Measurements from ENCODE around the gene FLNB.
"Not testable (repeated sequence)": the region's sequence is repeated elsewhere in the genome, so short reads cannot be mapped to it uniquely, and the experiment has no call there.

Gene FLNB

DNA sequence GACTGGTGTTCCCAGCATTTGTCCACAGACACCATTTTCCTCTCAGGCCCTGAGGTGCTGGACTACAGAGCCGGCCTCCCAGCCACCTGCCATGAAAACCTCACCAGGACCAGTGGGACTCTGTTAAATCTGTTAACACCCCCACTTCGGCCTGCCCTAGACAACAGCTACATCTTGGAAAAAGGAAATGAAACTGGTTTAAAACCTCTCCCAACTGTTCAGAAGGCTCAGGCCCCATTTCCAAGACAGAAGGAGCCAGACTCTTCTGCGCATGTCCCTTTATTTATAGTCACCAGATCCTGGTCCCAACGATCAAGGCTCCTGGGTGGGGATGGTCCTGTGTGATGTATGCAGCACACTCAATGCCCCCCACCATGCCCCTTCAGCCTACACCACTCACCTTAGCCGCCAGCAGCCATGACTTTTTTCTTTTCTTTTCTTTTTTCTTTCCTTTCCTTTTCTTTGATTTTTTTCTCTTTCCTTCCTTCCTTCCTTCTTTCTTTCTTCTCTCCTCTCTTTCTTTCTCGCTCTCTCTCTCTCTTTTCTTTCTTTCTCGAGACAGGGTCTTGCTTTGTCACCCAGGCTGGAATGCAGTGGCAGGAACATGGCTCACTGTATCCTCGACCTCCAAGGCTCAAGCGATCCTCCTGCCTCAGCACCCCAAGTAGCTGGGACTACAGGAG lies 25.5 kb upstream of the FLNB start:
- no peak for DNase-seq

DNA sequence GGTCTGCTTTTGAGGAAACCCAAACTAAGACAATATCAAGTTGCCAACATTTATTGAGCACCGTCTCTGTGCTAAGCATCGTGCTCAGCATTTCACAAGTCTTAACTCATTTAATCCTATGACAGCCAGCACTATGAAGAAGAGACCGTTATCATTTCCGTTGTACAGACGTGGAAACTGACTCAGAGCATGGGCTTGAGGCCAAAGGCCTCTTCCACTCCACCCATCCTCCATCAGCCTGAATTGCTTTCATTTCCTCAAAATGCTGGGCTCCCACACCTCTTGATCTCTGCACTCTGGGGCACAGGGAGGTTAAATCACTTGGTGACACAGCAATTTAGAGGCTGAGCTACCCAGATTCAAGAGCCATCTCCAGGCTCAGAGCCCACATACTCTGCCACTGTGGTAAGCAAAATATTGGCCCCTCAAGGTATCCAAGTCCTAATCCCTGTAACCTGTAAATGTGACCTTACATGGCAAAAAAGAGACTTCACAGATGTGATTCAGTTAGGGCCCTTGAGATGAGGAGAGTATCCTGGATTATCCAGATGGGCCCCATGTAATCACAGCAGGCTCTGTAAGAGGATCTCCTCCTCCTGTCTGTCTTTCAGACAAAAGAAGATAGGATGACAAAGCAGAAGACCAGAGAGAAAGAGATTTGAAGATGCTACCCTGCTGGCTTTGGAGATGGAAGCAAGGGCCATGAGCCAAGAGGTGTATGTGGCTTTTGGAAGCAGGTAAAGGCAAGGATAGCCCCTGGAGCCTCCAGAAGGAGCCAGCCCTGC lies 24.3 kb upstream of the FLNB start:
- peak; percentile 11 to 19 for DNase-seq

DNA sequence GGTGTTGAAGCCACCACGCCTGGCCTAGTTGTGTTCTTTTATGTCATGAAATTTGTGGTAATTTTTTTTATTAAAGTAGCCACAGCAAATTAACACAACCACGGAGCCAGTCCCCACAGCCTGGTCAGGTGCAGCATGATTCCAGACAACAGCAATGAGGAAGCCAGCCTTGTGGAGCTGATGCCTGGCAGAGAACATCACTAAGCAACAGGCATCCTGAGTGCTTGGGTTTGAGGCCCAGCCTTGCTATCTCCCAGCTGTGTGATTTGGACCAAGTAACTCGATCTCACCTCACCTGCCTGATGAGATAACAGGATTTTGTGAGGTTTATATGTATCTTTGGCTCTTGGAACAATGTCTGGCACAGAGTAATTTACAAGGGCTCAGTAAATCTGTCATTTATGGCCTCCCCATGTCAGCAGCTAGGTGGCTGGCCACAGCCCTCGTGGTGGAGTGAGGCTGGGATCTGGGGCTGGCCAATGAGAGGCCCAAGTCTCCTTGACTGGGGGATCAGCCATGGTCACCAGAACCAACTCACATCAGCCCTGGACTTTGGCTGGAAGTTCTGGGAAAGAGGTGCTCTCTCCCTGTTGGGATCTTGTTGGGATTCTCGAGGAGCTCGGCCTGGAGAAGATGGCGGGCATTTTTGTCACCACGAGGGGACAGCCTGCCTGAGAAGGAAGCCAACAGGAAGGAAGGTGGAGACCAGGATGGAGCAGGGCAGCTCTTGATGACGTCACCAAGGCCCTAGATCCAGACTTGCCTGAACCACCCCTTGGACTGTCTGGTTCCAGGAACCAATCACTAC lies 22.8 kb upstream of the FLNB start:
- no peak for DNase-seq

DNA sequence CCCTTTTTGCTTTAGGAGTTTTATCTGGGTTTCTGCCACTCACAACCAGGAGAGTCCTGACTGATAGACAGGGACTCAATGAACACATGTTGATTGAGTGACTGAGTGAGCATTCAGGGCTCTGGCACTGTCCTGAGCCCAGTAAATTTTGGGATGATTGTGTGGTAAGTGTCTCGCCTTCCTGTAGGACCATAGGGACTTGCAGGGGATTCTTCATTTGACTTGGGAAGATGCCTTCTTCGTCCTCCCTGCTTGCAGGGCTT lies 22.3 kb upstream of the FLNB start:
- no peak for DNase-seq

DNA sequence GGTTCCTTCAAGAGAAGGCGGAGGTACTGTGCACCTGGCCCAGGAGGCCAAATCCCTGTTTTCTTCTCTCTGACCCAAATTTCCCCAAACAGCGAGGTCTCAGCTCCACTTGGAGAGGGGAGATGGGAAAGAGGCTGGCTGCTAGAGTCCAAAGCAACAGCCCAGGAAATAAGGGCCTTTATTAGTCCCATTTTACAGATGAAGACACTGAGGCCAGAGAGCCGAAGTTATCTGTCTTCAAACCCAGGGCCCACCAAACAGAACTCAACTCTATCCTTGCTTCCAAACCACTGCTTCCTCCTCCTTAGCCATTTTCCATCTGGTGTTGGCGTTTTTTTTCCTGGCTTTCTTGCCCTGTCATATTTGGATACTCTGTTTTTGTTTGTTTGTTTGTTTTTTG lies 22.0 kb upstream of the FLNB start:
- no peak for DNase-seq

DNA sequence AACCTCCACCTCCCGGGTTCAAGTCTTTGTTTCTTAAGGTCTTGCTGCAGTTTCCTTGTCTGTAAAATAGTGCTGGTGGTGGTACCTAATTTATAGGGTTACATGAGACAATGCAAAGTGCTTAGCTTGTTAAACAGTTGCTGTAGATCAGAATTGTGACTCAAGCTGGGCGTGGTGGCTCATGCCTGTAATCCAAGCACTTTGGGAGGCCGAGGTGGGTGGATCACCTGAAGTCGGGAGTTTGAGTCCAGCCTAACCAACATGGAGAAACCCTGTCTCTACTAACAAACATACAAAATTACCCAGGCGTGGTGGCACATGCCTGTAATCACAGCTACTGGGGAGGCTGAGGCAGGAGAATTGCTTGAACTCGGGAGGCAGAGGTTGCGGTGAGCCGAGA lies 19.0 kb upstream of the FLNB start:
- DNase-seq: not testable (repeated sequence)

DNA sequence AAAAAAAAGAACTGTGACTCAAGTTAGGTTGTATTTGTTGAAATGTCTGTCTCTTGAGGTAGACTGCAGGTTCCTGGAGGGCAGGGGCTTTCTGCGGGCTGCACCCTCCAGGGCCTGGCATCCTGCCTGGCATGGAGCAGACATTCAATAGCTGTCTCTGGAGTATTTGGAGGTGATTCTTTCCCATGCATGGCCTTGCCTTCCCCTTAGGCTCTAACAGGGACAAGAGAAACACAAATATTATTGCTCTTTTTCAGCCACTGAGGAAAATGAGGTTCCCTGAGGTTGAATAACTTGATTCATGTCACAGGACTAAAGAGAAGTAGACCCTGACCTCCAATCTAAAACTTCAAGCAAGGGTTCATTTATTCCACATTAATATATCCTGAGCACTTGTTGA lies 18.6 kb upstream of the FLNB start:
- DNase-seq: no peak

DNA sequence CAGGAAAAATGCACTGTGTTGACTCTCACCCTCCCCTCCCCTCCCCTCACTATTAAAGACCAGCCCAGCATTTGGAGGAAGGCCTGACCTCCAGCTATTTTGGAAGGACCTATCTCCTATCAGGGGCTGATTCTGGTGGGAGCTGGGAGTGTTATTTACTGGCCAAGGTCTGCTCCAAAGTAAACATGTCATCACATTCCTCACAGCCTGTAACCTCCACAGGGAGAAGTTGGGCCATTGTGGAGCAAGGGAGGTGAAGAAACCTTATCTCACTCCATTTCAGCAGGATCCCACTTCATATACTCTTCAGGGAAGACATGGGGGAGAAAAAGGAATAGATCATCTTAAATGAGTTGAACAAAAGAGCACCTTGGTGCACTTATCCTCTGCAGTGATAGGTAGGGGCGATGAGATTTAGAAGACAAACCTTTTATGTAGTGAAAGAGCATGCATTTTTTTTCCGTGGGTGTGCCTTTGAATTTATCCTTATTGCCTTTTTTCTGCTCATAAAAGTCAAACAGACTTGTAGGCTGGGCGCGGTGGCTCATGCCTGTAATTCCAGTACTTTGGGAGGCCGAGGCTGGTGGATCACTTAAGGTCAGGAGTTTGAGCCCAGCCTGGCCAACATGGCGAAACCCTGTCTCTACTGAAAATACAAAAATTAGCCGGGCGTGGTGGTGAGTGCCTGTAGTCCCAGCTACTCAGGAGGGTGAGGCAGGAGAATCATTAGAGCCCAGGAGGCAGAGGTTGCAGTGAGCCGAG lies 15.6 kb upstream of the FLNB start:
- DNase-seq: no peak

DNA sequence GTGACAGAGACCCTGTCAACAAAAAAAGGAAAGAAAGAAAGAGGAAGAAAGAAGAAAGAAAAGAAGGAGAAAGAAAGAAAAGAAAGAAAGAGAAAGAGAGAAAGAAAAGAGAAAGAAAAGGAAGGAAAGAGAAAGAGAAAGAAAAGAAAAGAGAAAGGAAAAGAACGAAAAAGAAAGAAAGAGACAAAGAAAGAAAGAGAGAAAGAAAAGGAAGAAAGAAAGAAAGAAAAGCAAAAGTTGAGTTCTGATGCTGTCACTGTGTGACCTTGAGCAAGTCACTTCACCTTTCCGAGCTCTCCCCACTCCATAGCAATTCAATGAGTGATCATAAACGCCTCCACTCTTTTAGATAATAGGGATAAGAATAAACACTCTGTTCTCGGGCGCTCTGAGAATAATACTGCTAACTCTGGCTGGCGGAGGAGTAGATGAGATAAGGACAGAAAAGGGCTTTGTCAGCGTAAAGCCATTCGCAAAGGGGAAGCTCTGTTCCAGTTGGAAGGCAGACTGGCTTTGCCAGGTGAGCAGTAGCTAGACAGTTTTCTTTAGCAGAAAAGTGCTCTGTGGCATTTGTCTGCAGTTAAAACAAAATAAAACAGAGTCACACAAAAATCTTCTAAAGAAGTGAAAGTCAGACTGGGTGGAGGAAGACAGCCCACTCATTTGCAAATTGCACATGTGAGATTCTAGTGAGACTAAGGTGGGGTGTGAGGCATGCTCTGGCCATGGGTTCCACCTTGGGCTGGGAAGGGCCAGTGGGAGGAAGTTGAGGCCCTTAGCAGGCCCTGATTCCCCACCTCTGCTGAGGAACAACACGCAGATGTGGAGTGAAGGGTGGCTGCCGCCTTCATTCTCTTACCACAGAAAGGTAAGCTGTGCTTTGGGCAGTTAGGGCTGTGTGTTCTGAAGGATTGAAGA lies 9.6 kb upstream of the FLNB start:
- DNase-seq: no peak

DNA sequence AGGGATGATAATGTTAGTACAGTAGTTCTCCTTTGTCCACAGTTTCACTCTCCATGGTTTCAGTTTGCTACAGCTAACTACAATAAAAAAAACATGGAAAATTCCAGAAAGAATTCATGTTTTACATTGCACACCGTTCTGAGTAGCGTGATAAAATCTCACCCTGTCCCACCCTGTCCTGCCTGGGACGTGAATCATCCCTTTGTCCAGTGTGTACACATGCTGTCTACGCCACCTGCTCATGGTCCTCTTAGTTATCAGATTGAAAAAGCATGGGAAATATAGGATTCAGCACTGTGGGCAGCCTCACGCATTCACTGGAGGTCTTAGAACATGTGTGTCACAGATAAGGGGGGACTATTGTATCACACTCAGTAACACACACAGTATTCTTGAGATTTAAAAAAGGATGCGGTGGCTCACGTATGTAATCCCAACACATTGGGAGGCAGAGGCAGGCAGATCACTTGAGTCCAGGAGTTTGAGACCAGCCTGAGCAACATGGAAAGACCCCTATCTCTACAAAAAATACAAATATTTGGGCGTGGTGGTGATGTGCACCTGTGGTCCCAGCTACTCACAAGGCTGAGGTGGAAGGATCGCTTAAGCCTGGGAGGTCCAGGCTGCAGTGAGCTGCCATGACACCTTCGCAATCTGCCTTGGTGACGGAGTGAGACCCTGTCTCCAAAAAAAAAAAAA lies 8.7 kb upstream of the FLNB start:
- DNase-seq: no peak

DNA sequence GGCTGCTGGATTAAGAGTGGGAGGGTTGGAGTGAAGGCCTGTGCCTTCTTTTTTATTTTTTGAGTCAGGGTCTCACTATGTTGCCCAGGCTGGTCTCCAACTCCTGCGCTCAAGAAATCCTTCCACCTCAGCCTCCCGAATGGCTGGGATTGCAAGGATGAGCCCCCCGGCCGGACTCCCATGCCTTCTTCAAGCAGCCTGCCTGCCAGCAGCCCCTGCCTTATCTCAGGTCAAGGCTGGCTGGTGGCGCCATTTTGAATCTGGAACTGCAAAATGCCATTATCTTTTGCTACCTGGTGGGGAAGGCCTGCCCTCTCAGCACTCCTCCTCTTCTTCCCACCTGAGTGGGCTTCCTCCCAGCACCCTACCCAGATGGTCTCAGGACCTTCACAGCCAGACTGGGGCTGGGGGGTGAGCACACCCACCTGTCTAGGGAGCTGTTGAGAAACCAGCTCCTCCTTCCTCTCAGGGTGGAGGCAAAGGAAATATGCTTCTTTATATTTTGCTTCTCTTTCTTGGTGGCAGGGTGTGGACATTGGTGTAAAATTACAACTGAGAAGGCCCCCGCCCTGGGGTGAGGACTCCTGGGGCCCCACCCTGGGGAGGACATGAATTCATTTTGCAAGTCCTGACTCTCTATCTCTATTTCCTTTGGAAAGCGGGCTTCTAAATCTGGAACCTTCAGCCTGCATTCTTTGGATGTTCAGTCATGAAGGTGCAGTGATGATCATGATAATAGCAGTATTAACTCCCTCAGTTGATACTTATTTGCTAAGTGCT lies 7.7 kb upstream of the FLNB start:
- no peak for DNase-seq

DNA sequence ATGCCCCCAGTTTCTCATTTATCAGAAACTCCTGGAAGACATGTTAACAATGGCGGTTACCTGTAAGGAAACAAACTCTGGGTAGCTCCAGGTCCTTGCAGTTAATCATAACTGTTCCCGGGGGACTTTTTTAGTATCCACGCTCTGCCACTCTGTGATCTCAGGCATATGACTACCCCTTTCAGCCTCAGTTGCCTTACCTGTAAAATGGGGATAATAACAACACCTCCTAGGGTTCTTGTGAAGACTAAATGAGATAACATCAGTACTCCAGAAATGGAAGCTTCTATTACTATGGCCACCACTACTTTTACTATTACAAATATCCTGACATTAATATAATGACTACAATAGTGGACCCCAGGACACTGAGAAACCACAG lies 7.1 kb upstream of the FLNB start:
- DNase-seq: no peak

DNA sequence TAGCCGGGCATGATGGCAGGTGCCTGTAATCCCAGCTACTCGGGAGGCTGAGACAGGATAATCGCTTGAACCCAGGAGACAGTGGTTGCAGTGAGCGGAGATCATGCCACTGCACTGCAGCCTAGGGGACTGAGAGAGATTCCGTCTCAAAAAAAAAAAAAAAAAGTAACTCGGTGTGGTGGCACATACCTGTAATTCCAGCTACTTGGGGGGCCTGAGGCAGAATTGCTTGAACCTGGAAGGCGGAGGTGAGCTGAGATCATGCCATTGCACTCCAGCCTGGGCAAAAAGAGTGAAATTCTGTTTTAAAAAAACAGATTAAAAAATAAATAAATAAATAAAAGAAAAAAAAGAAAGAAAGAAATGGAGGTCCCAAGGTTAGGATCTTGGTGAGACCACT lies 6.2 kb upstream of the FLNB start:
- no peak for DNase-seq

DNA sequence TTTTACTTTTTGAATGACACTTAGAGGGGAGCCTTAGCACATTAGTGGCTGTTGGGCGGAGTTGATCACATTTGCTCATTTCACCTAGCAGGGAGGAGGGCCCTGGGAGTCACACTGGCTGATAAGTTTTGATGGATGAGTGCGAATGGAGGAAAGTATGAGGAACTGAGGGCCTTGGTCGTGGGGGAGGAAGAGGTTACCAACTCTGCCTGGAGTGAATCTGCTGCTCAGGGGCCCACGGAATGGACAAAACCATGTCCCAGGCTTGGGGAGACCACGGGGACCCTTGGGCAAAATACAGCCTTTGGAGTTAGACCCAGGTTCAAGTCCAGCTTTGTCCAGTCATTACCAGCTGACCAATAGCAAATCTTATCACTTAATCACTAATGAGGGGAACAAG lies 5.1 kb upstream of the FLNB start:
- DNase-seq: no peak

DNA sequence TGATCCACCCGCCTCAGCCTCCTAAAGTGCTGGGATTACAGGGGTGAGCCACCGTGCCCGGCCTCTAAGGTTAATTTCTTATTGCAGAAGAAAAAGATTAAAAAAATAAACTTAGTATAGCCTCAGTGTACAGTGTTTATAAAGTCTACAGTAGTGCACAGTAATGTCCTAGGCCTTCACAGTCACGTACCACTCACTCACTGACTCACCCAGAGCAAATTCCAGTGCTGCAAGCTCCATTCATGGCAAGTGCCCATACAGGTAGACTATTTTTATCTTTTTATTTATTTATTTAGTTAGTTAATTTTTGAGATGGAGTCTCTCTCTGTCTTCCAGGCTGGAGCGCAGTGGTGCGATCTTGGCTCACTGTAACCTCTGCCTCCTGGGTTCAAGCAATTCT lies 3.2 kb upstream of the FLNB start:
- DNase-seq: no peak

DNA sequence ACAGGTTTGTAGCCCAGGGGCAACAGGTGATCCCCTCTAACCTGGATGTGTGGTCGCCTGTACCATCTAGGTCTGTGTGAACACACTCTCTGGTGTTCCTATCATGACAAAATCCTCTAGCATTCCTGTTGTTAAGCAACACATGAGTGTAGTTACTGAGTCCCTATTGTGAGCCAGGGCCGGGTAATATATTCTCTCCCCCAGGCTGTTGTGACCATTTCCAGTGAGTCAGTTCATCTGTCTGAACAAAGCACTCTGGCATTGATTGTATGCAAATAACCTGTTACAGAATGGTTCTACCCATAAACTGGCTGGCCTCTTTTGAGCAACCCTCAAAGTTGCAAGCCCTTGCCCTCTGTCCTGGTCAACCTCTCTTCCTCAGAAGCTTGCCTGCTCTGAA lies 2.6 kb upstream of the FLNB start:
- DNase-seq: no peak

DNA sequence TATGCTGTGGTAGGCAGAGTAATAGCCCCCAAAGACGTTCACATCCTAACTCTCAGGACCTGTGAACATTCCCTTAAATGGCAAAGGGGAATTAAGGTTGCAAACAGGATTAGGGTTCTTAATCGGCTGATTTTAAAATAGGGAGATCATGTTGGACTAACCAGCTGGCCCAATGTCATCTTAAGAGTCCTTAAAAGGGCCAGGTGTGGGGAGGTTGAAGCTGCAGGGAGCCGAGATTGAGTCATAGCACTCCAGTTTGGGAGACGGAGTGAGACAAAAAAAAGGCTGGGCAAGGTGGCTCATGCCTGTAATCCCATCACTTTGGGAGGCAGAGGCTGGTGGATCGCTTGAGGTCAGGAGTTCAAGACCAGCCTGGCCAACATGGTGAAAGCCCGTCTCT lies 1.6 kb upstream of the FLNB start:
- DNase-seq: no peak

DNA sequence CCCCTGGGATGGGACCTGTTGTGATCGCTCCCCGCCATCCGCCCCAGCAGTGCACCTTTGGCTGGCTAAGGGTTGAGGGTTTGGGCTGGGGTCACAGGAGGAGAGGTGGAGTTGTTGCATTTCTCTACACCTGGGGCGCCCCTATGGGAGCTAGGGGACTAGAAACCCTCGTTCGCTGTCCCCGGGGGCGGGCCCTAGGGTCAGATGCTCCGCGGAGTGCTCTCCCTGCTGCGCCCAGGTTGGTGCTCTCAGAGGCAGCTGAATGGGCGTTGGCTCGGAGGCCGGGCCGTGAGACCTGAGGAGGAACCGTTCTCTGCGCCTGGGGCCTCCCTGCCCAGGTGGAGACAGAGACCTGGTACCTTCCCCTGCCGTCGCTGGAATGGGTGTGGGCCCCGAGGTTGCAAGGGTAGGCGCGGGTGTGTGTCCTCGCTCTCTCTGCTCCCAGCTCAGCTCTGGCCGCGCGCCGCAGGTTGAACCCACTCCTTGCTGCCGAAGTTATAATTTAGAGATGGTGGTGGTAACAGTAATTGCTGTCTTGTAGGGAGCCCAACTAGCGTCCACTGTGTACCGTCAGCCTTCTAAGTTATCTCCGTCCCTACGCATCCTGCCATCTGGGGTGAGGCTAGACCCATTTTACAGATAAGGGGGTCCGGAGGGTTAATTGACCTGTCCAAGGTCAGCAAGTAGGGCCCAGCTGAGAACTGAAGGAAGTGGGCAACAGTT lies 965 bp downstream of the FLNB start:
- DNase-seq: no peak

DNA sequence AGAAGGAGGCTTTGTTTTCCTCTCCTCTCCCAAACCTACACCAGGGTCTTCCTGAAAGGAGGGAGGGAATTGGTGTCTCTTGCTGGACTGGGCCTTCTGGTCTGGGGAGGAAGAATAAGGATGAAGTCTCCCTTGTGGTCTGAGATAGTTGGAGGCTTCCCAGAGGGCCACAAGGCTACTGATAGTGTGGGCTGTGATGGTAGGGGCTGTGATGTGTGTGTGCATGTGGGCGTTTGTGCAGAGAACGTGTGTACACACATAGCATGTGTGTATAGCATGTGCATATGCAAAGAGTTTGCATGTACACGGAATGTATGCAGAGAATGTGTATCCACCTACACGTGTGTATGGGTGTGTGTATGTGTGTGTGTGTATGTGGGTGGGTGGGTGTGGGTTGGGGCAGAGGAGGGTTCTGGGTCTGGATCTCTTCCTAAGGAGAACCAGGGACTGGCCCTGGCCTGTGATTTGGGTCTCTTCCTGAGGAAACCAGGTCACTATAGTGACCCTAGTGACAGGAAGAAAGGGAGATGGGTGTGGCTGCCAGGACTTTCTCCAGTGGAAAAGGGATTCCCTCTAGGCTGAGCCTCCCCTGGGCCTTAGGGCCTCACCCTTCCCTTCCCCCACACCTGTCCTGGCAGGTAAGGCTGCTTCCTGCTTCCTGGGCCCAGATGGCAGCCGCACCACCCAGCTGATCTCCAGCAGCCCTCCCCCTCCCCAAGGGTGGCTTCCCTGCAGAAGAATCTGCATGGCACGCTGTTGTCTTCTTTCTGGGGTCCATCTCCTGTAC lies 1.7 kb downstream of the FLNB start:
- no peak for DNase-seq
